NCI-H187 (cell line): ENCODE measurements around the gene HPCAL1.

Source experiments
- DNase-seq, 2 experiments: peaks; one replicate each; lab custom pipeline; 2025; lab: John Stamatoyannopoulos, UW

The HPCAL1 gene

GRCh38 chr2:10426726-10427617, 124.3 kb downstream of the HPCAL1 start:
- DNase-seq: no peak

GRCh38 chr2:10427618-10427949, 124.9 kb downstream of the HPCAL1 start:
- no peak for DNase-seq

DNA sequence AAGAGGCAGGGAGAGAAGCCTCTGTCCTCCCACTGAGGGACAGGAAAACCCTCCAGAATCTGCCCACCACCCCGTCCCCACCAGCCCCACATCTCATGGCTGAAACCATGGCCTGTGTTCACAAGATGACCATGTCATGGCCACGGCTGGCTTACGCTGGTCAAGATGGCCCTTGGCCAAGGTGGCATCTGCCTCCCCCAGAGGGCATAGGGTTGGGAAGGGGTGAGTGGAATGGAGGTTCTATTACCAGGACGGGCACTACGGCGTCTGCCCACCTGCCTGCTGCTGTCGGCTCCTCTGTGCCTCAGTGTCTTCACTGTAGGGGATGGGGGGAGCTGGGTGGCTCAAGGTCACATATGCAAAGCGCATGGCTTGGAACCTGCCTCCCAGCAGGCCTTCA, 125.7 kb downstream of the HPCAL1 start:
- DNase-seq: no peak

- no peak for DNase-seq
These were observed 126.2 kb downstream of the HPCAL1 start for GRCh38 chr2:10428924-10429323.

DNA sequence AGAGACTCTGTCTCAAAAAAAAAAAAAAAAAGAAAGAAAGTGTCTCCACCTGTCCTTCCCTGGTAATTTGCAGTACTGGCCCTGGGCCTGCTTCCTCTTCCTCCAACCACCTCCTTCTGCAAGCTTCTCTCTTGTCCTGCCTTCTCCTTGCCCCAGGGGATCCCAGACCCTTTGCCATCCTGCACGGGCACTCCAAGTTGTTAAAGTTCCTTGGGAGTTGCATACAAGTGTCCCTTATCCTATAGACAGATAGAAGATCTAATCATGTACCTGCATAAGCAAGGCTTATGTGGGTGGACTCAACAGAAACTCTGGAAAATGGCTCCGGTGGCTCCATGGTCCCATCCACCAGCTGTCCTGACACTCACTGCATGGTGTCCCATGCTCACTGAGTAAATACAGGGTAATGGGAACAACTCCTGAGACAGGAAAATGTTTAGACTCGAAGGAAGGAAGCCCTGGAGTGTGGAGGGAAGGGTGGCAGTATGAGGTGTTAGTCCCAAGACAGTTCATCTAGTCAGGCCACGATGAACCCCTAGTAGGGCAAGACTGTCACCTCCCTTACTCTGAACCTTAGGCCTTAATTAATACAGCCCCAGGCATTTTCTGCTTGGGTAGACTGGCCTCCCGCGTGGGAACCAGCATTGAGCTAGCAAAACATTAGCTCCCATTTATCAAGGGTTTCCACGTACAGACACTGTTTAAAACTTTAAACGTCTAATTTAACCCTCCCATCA, 128.3 kb downstream of the HPCAL1 start:
- no peak for DNase-seq

- DNase-seq: no peak
These were observed 129.1 kb downstream of the HPCAL1 start for GRCh38 chr2:10431797-10432196.

DNA sequence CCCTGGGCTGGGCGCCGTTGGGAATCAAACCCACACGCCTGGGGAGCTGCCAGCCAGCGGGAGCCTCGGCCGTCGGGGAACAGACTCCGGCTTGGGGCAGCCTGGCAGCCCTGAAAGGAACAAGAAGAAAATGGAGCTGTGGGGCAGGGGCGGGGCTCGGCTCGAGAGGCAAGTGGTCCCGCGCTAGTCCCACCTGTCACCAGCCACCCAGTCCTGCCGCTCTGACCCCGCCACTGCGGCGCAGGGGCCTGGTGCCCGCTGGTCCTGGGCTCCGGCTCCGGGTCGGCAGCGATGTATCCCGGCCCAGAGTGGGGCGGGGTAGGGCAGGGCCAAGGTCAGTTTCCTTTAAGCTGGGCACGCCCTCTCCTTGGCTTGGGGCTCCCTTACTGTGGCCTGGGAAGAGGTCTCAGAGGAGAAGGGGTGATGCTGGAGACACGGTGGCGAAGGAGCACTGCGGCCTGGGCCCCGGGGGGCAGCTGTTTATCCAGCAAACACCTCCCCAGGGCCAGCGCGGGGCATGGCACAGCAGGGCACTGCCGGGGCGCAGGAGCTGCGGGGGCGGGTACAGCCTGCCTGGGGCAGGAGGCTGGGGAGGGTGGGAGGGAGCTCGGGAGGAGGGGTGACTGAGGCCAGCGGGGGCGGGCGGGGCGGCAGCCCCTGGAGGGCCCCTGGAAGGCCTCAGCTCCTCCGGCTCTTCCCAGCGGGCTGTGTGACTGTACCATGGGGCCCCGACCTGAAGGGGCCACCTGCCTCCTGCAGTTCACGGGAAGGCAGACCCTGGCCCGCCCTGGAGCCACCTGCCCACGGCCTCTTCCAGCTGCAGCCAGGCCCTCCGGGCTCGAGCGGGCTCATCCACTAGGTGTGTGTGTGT, 129.8 kb downstream of the HPCAL1 start:
- no peak for DNase-seq

- DNase-seq: no peak
These were observed 130.7 kb downstream of the HPCAL1 start for GRCh38 chr2:10433264-10433946.

GRCh38 chr2:10433947-10434885, 131.5 kb downstream of the HPCAL1 start:
- DNase-seq: no peak

DNA sequence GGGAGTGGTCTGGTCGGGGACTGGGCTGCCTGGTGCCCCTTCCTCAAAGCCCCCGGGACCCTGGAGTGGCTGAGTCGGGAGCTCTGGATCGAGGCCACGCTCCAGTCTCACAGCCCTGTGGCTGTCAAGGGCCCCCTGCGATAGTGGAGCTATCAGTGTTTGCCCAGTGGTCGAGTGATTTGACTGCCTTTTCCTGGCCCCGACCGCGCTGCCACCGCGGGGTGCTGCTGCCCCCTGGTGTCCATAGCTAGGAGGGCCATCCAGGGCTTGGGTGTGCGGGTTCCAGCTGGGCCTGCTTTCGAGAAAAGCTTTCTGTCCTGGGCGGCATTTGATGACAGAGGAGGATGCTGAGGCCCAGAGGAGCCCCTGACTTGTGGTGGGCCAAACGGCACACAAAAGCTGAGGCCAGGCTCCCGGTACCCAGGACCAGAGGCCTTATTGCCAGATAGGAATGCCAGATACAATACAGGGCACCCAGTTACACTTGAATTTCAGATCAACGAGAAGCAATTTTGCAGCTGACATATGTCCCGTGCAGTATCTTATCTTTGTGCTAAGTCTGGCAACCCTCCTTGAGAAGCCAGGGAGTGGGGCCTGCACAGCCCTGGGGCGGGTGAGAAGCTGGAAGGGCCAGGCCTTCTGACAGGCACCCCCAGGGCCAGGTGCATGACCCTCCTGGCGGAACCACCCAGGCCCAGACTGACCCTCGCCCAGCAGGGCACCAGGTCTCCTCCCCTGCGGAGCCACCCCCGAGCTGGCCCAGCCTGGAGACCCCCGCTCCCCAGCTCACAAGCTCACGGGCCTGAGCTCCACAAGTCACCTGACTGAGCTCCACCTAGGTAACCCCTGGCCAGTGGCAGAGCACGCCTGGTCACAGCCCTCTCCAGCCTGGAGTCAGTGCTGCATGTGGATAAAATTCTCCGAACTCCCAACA, 132.4 kb downstream of the HPCAL1 start:
- DNase-seq: peak; percentile 63 to 80

DNA sequence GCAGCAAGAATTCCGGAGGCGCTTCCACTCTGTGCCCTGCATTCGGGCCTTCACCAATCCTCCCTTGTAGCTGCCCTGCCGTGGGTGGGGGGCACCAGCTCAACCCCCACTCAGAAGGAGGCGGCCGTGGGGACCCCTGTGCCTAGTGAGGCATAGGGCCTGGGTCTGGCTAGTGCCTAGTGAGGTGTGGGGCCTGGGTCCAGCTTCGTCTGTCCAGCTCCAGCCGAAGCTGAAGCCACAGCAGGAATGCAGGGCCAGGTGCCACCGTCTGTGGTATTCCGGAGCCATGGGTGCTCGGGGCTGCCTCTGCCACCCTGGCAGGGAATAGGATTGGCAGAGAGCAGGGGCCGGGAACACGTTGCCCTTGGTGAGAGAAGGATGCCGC, 133.1 kb downstream of the HPCAL1 start:
- DNase-seq: no peak

- DNase-seq: no peak
These were observed 133.9 kb downstream of the HPCAL1 start for GRCh38 chr2:10436583-10437110.

GRCh38 chr2:10437806-10438205, 135.1 kb downstream of the HPCAL1 start:
- no peak for DNase-seq

GRCh38 chr2:10438688-10439087, 136.0 kb downstream of the HPCAL1 start:
- no peak for DNase-seq

DNA sequence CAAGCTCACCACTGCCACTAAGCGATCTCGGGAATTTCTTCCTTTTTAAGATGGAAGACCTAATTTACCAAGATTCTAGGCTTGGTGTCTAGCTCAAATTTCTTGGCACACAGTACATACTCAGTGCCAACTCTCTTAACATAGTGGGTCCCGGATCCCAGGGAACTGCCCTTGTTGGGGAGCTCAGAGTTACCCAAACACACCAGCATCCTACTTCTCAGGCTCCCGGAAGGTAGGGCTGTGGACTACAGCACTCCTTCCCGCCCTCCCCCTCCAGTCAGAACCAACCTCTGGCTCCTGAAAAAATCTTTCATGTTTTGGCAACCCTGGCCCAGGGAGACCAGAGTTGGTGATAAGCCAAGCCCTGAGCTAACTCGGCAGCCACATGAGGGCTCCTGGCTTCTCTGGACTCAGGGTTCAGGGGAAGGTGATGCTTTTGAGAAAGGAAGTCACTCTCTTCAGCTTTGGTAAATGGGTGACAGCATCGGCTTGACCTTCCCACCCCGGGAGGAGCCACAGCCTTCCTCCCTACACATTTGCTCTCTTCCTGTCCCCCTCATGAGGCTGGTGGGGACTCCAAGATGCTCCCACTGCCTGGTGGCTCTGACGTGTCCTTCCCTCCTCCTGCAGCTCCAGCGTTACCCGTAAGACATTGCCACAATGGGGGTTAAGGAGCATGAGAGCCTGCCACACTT, 136.6 kb downstream of the HPCAL1 start:
- no peak for DNase-seq

GRCh38 chr2:10439971-10440370, 137.3 kb downstream of the HPCAL1 start:
- DNase-seq: no peak

DNA sequence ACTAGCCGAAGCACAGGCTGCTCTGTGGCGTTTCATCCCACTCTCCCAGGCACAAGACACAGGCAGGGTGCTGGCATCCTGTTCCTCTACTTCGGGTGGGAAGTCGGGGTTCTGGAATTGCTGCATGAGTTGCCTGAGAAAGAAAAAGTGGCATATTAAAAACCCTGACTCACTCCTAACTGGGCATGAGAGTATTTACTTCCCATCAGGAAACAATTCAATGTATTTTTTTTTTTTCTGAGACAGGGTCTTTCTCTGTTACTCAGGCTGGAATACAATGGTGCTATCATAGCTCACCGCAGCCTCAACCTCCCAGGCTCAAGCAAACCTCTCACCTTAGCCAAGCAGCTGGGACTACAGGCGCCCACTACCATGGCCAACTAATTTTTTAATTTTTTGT, 138.0 kb downstream of the HPCAL1 start:
- no peak for DNase-seq

GRCh38 chr2:10441948-10442347, 139.2 kb downstream of the HPCAL1 start:
- DNase-seq: no peak
